CD14-positive monocyte (primary cell): Measurements from ENCODE around the gene SMLR1. TPM values are rescaled to one million over a fixed set of nuclear protein-coding genes. Genes with fewer than 3 reads are reported as not detected.

ENCODE experiments used
- DNase-seq, 3 donors: peaks; one replicate each; pipeline ENCODE4 v3.0.0-alpha.2; 2011 to 2022
- H2AFZ ChIP-seq: 2 replicates; pipeline ENCODE4 v1.6.0; 2012; ENCODE audit warnings: mild to moderate bottlenecking, low read depth, low read length, inconsistent platforms; ENCODE audit not compliant: insufficient read depth, poor library complexity, severe bottlenecking
- H3K27ac ChIP-seq, 2 donors: 1 replicate in 1 of 2; 2 replicates in 1 of 2; pipeline ENCODE4 v1.5.1; 2012 to 2013; ENCODE audit warnings: low read length in 2 of 2, control low read depth in 1 of 2, inconsistent platforms in 1 of 2, low read depth in 1 of 2, mild to moderate bottlenecking in 1 of 2
- H3K27me3 ChIP-seq, 2 donors: one replicate each; pipeline versions ENCODE4 v1.6.0 to v1.6.1; 2011 to 2013; ENCODE audit warnings: low read length in 2 of 2; ENCODE audit not compliant: control insufficient read depth in 2 of 2, insufficient read depth in 2 of 2
- H3K36me3 ChIP-seq, 2 donors: replicated peaks in 1 of 2; 1 replicate in 1 of 2; 2 replicates in 1 of 2; pipeline versions ENCODE4 v1.5.1 to v1.6.1; 2012 to 2013; ENCODE audit warnings: low read length in 2 of 2, control low read depth in 1 of 2, inconsistent platforms in 1 of 2, mild to moderate bottlenecking in 1 of 2; ENCODE audit not compliant: insufficient read depth in 2 of 2, control insufficient read depth in 1 of 2
- H3K4me1 ChIP-seq, 2 donors: 1 replicate in 1 of 2; 2 replicates in 1 of 2; pipeline versions ENCODE4 v1.5.1 to v1.6.1; 2012 to 2013; ENCODE audit warnings: low read length in 2 of 2, control low read depth in 1 of 2, inconsistent platforms in 1 of 2, mild to moderate bottlenecking in 1 of 2, moderate library complexity in 1 of 2; ENCODE audit not compliant: insufficient read depth in 2 of 2, control insufficient read depth in 1 of 2
- H3K4me2 ChIP-seq: replicated peaks from 2 replicates; pipeline ENCODE3; 2012; ENCODE audit warnings: low read length, moderate library complexity, mild to moderate bottlenecking; ENCODE audit not compliant: poor library complexity, severe bottlenecking; ENCODE audit errors: extremely low read depth
- H3K4me3 ChIP-seq, 3 experiments: fragments of 200-600 bp in 1 of 3; sonication (generic) in 1 of 3; replicated peaks in 1 of 3; 1 replicate in 2 of 3; 2 replicates in 1 of 3; pipeline ENCODE4 v1.5.1; 2011 to 2013; ENCODE audit warnings: low read length in 3 of 3, mild to moderate bottlenecking in 3 of 3, control low read depth in 2 of 3, low read depth in 2 of 3, inconsistent platforms in 1 of 3, moderate library complexity in 1 of 3
- H3K79me2 ChIP-seq: 2 replicates; pipeline ENCODE4 v1.6.0; 2012; ENCODE audit warnings: mild to moderate bottlenecking, control low read depth, inconsistent platforms, low read length, moderate library complexity; ENCODE audit not compliant: insufficient read depth
- H3K9ac ChIP-seq: 2 replicates; pipeline ENCODE4 v1.6.0; 2017; ENCODE audit warnings: low read length, mild to moderate bottlenecking; ENCODE audit not compliant: insufficient read depth, poor library complexity, severe bottlenecking
- H3K9me3 ChIP-seq, 2 donors: replicated peaks in 1 of 2; 1 replicate in 1 of 2; 2 replicates in 1 of 2; pipeline versions ENCODE4 v1.5.1 to v1.6.1; 2012 to 2013; ENCODE audit warnings: low read length in 2 of 2, control low read depth in 1 of 2; ENCODE audit not compliant: control insufficient read depth in 1 of 2, insufficient read depth in 1 of 2
- H4K20me1 ChIP-seq: 2 replicates; pipeline ENCODE4 v1.6.0; 2012; ENCODE audit warnings: mild to moderate bottlenecking, low read length, control low read depth, moderate library complexity; ENCODE audit not compliant: insufficient read depth
- H3K27ac Mint-ChIP-seq, 7 donors: one replicate each; pipeline ENCODE4 v1.8.0; 2020; ENCODE audit warnings: mild to moderate bottlenecking in 7 of 7, mixed read lengths in 7 of 7, moderate library complexity in 6 of 7, inconsistent platforms in 2 of 7
- H3K27me3 Mint-ChIP-seq, 3 donors: one replicate each; pipeline ENCODE4 v1.8.0; 2021 to 2022; ENCODE audit warnings: low read depth in 3 of 3, mild to moderate bottlenecking in 3 of 3, mixed read lengths in 3 of 3, moderate library complexity in 3 of 3, inconsistent platforms in 1 of 3
- H3K36me3 Mint-ChIP-seq, 2 donors: one replicate each; pipeline ENCODE4 v1.8.0; 2020; ENCODE audit warnings: mixed read lengths in 2 of 2, inconsistent platforms in 1 of 2, mild to moderate bottlenecking in 1 of 2
- H3K4me1 Mint-ChIP-seq: one replicate; pipeline ENCODE4 v1.8.0; 2020; ENCODE audit warnings: mild to moderate bottlenecking, mixed read lengths
- H3K4me3 Mint-ChIP-seq, 2 donors: one replicate each; pipeline ENCODE4 v1.8.0; 2020; ENCODE audit warnings: mild to moderate bottlenecking in 2 of 2, mixed read lengths in 2 of 2, moderate library complexity in 1 of 2
- H3K9me3 Mint-ChIP-seq, 7 donors: one replicate each; pipeline ENCODE4 v1.8.0; 2020 to 2022; ENCODE audit warnings: mixed read lengths in 7 of 7, mild to moderate bottlenecking in 6 of 7, moderate library complexity in 6 of 7, inconsistent platforms in 2 of 7
- WGBS: methylation state at CpG from one replicate; pipeline ENCODE4 v1.1.5; 2013; ENCODE audit warnings: missing lambda C conversion rate; ENCODE audit not compliant: insufficient coverage; 5-methylcytosine and 5-hydroxymethylcytosine counted together
- intact Hi-C, 2 donors: fragments of 100-400 bp; cut with micrococcal nuclease; formaldehyde crosslinking; loops; one replicate each; pipeline versions ENCODE4 v1.15.0 to v1.15.1; 2023
- polyA plus RNA-seq, 3 donors: library from polyadenylated mRNA; depleted of rRNA in 1 of 3; unstranded in 2 of 3; stranded (reverse) in 1 of 3; fragments of 300-500 nt in 2 of 3; fragments of >200 nt in 1 of 3; fragmentation: Illumina TruSeq in 2 of 3; gene quantifications; 1 replicate in 2 of 3; 2 replicates in 1 of 3; pipeline ENCODE4 v1.2.3, GENCODE V29; 2012 to 2021
- TF ChIP-seq, protein P1 (sequence below): fragments of 200-600 bp; IDR thresholded peaks from one replicate; pipeline ENCODE4 v1.8.0; 2022; ENCODE audit warnings: antibody characterized with exemption, mild to moderate bottlenecking

SMLR1 gene
- polyA plus RNA-seq, 3 donors: not detected

DNA sequence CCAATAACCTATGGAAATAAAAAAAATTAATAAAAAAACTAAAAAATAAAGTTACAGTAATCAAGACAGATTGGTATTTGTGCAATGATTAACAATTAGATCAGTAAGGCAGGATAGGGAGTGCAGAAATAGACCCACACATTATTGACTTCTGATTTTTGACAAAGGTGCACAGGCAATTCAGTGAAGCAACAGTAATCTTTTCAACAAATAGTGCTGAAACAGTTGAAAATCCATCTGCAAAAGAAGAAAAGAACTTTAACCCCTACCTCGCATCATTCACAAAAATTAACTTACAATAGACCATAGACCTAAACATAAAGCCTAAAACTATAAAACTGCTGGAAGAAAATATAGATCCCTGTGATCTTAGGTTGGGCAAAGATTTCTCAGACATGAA, 4.5 kb upstream of the SMLR1 start:
- WGBS: no CpG with 5 or more reads among the region's 1 CpG
- peaks cover 0 to 2% (median 0%) of the 10 kb centered on the region in 3 donors for H3K27me3 Mint-ChIP-seq
- H4K20me1 ChIP-seq: no peaks in the 10 kb centered on the region
- no peak overlapping the region for H3K27ac Mint-ChIP-seq
- H2AFZ ChIP-seq: no peak overlapping the region
- TF ChIP-seq, protein P1, sequence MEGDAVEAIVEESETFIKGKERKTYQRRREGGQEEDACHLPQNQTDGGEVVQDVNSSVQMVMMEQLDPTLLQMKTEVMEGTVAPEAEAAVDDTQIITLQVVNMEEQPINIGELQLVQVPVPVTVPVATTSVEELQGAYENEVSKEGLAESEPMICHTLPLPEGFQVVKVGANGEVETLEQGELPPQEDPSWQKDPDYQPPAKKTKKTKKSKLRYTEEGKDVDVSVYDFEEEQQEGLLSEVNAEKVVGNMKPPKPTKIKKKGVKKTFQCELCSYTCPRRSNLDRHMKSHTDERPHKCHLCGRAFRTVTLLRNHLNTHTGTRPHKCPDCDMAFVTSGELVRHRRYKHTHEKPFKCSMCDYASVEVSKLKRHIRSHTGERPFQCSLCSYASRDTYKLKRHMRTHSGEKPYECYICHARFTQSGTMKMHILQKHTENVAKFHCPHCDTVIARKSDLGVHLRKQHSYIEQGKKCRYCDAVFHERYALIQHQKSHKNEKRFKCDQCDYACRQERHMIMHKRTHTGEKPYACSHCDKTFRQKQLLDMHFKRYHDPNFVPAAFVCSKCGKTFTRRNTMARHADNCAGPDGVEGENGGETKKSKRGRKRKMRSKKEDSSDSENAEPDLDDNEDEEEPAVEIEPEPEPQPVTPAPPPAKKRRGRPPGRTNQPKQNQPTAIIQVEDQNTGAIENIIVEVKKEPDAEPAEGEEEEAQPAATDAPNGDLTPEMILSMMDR: no peak
- no peak overlapping the region for H3K4me3 ChIP-seq
- no peaks in the 10 kb centered on the region for H3K4me1 ChIP-seq
- no peaks in the 10 kb centered on the region for H3K79me2 ChIP-seq
- no peaks in the 10 kb centered on the region for H3K4me1 Mint-ChIP-seq
- peaks cover 0 to 11% (median 6%) of the 10 kb centered on the region in 7 donors for H3K9me3 Mint-ChIP-seq
- no peak overlapping the region for H3K4me3 Mint-ChIP-seq
- H3K36me3 Mint-ChIP-seq: no peaks in the 10 kb centered on the region
- intact Hi-C loops: no loop called here
- H3K9me3 ChIP-seq: no peaks in the 10 kb centered on the region
- no peak overlapping the region for H3K4me2 ChIP-seq
- no peak overlapping the region for H3K27ac ChIP-seq
- DNase-seq: no peak
- H3K36me3 ChIP-seq: no peaks in the 10 kb centered on the region
- no peak overlapping the region for H3K9ac ChIP-seq
- H3K27me3 ChIP-seq: no peaks in the 10 kb centered on the region

DNA sequence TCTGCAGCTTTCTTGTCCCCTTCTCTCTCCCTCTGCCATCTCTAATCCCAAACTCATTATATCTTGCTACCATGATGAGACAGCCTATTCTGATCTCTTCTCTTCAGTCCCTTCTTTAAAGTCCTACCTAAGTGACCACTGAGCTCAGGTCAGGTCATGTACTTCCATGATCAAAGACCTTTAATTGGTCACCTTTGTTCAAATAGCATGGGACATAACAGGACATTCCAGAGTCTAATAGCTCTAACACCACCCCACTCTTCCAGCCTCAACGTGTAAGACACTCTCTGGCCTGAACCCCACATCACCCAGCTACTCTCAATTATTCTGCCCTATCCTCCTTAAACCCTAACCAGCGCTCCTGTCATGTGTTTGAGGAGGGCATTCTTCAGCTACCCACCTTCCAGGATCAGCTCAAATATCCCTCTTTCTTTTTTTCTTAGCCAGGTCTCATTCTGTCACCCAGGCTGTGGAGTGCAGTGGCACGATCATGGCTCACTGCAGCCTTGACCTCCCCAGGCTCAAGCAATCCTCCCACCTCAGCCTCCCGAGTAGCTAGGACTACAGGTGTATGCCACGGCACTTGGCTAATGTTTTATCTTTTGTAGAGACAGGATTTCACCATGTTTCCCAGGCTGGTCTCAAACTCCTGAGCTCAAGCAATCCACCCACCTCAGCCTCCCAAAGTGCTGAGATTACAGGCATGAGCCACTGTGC, 2.1 kb upstream of the SMLR1 start:
- intact Hi-C loops: no loop called here

More for the DNA sequence above, 2.1 kb upstream of the SMLR1 start:
- no peak for DNase-seq
- Histone ChIP-seq H3K27me3 (no peaks in the 10 kb centered on the region), H3K9me3 (no peaks in the 10 kb centered on the region), H3K79me2 (no peaks in the 10 kb centered on the region), H3K36me3 (no peaks in the 10 kb centered on the region), H3K4me2 (no peak overlapping the region), H3K4me1 (no peaks in the 10 kb centered on the region), H3K4me3 (no peak overlapping the region), H3K27ac (no peak overlapping the region), H3K9ac (no peak overlapping the region), H2AFZ (no peak overlapping the region), H4K20me1 (no peaks in the 10 kb centered on the region)
- Mint-ChIP-seq H3K9me3 (peaks cover 0 to 5% (median under 1%) of the 10 kb centered on the region in 7 donors), H3K4me1 (peaks cover 12% of the 10 kb centered on the region), H3K27me3 (peaks cover 0 to 2% (median 0%) of the 10 kb centered on the region in 3 donors), H3K36me3 (peaks cover 0 to 1% of the 10 kb centered on the region in 2 donors), H3K4me3 (no peak overlapping the region), H3K27ac (no peak overlapping the region)
- TF ChIP-seq, protein P1: no peak
- 86% methylated on average over 1 of the region's 5 CpGs for WGBS
